ENCODE measurements around the gene SNX32.

DNA sequence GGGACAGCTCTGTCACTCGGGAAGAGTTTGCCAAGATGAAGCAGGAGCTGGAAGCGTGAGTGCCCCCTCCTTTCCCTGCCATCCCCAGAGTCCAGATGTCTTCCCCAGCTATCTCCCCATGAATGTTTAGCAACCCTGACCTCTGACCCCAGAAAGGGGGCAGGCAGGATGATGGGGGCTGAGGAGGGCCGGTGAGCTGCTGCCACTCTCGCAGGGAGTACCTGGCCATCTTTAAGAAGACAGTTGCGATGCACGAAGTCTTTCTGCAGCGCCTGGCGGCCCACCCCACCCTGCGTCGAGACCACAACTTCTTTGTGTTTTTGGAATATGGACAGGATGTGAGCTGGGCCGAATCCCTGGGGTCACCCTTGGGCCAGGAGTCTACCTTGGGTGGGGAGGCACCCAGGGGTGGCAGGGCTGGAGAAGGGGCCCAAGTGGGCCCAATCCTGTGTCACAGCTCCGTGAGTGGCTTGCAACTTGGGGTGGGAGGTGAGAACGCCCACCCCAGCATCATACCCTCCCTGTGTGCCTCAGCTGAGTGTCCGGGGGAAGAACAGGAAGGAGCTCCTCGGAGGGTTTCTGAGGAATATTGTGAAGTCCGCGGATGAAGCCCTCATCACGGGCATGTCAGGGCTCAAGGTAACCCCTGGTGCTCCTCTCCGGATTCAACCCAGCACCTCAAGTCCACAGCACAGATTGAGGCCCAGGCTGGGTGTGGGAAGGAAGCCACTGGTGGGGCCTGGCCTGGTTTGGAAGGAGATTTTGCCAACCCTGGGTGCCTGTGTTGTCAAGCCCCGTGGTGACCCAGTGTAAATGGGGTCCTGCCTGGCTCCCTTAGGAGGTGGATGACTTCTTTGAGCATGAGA lies 16.7 kb downstream of the SNX32 start:
- TF ChIP-seq FOS (IDR thresholded peaks at IDR 0.05; ENCODE audit: borderline replicate concordance, insufficient read depth, low read length) (no peak), POLR2AphosphoS5 (IDR thresholded peaks at IDR 0.05; ENCODE audit: insufficient read depth, low read depth, low read length) (peak; percentile 55), EZH2 (IDR thresholded peaks at IDR 0.05; ENCODE audit: borderline replicate concordance, low read depth, low read length, severe bottlenecking) (no peak)
- TF ChIP-seq, protein P1, sequence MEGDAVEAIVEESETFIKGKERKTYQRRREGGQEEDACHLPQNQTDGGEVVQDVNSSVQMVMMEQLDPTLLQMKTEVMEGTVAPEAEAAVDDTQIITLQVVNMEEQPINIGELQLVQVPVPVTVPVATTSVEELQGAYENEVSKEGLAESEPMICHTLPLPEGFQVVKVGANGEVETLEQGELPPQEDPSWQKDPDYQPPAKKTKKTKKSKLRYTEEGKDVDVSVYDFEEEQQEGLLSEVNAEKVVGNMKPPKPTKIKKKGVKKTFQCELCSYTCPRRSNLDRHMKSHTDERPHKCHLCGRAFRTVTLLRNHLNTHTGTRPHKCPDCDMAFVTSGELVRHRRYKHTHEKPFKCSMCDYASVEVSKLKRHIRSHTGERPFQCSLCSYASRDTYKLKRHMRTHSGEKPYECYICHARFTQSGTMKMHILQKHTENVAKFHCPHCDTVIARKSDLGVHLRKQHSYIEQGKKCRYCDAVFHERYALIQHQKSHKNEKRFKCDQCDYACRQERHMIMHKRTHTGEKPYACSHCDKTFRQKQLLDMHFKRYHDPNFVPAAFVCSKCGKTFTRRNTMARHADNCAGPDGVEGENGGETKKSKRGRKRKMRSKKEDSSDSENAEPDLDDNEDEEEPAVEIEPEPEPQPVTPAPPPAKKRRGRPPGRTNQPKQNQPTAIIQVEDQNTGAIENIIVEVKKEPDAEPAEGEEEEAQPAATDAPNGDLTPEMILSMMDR (IDR thresholded peaks at IDR 0.05; ENCODE audit: extremely low read depth in 1 of 2, insufficient read depth in 1 of 2, low read depth in 1 of 2, low read length in 2 of 2), result no peak
- TF ChIP-seq, protein P2, sequence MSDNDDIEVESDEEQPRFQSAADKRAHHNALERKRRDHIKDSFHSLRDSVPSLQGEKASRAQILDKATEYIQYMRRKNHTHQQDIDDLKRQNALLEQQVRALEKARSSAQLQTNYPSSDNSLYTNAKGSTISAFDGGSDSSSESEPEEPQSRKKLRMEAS (IDR thresholded peaks at IDR 0.05; ENCODE audit: insufficient read depth, insufficient read length), result no peak

Measured in endothelial cell of umbilical vein (primary cell).